ENCODE results near the gene CHST13. TPM values are rescaled to one million over a fixed set of nuclear protein-coding genes. Genes with fewer than 3 reads are reported as not detected.

CHST13 gene
- total RNA-seq, 1 experiment from 2014 or later, result 0.91 TPM

GRCh38 chr3:126501054-126501453 is 22.9 kb upstream of the CHST13 start:
- ATAC-seq, result no peak
- intact Hi-C loops (cut with micrococcal nuclease), result no loop called here
- RAD21 ChIA-PET (ENCODE audit: low non-redundant PET in 1 of 2, low total read pairs in 2 of 2, uncharacterized antibody in 2 of 2, unreplicated experiment in 2 of 2), result no interaction called here
- no peak overlapping the region for H3K4me3 ChIP-seq (replicated peaks in 1 of 2; ENCODE audit: low read depth in 1 of 2, low read length in 2 of 2)
- no peak overlapping the region for H3K27ac ChIP-seq (ENCODE audit: low read depth, low read length)
- no peaks in the 10 kb centered on the region for H3K36me3 ChIP-seq (ENCODE audit: control insufficient read depth in 1 of 2, insufficient read depth in 2 of 2, low read length in 2 of 2)
- POLR2A ChIA-PET, result no interaction called here
- H4K20me1 ChIP-seq (ENCODE audit: insufficient read depth), result no peaks in the 10 kb centered on the region
- H3K9me2 ChIP-seq (ENCODE audit: insufficient read depth), result no peaks in the 10 kb centered on the region
- H3K9me3 ChIP-seq (ENCODE audit: control insufficient read depth in 1 of 2, insufficient read depth in 1 of 2, low read depth in 1 of 2, low read length in 2 of 2), result no peaks in the 10 kb centered on the region
- no peak overlapping the region for H3K4me2 ChIP-seq (ENCODE audit: low read length)
- TF ChIP-seq, protein P1, sequence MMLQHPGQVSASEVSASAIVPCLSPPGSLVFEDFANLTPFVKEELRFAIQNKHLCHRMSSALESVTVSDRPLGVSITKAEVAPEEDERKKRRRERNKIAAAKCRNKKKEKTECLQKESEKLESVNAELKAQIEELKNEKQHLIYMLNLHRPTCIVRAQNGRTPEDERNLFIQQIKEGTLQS (IDR thresholded peaks at IDR 0.05), result no peak
- H2AFZ ChIP-seq (ENCODE audit: low read depth, low read length, poor library complexity, severe bottlenecking), result no peak overlapping the region
- no peak overlapping the region for H3K9ac ChIP-seq (ENCODE audit: low read length)
- peaks cover 7% of the 10 kb centered on the region; the same call in 1 of the 2 replicates for H3K27me3 ChIP-seq (ENCODE audit: insufficient read depth, low read length)
- CTCF ChIA-PET, result no interaction called here
- no TSS peak for BruUV-seq (replicated peaks)
- no peak for DNase-seq (ENCODE audit: low read depth, low spot score)
- H3K4me1 ChIP-seq (ENCODE audit: control insufficient read depth in 1 of 2, insufficient read depth in 2 of 2, low read length in 2 of 2), result no peaks in the 10 kb centered on the region
- no peaks in the 10 kb centered on the region for H3K79me2 ChIP-seq (ENCODE audit: insufficient read depth, low read length)

GRCh38 chr3:126501736-126502135 is 22.2 kb upstream of the CHST13 start:
- H3K9me2 ChIP-seq (ENCODE audit: insufficient read depth), result no peaks in the 10 kb centered on the region
- no peak overlapping the region for H2AFZ ChIP-seq (ENCODE audit: low read depth, low read length, poor library complexity, severe bottlenecking)
- intact Hi-C loops (cut with micrococcal nuclease), result no loop called here
- H3K27me3 ChIP-seq (ENCODE audit: insufficient read depth, low read length), result peaks cover 7% of the 10 kb centered on the region; the same call in 1 of the 2 replicates
- DNase-seq (ENCODE audit: low read depth, low spot score) (no peak), ATAC-seq (no peak)
- H3K4me2 ChIP-seq (ENCODE audit: low read length), result no peak overlapping the region
- BruUV-seq (replicated peaks), result no TSS peak
- no peaks in the 10 kb centered on the region for H3K79me2 ChIP-seq (ENCODE audit: insufficient read depth, low read length)
- no peak overlapping the region for H3K4me3 ChIP-seq (replicated peaks in 1 of 2; ENCODE audit: low read depth in 1 of 2, low read length in 2 of 2)
- no peaks in the 10 kb centered on the region for H4K20me1 ChIP-seq (ENCODE audit: insufficient read depth)
- H3K4me1 ChIP-seq (ENCODE audit: control insufficient read depth in 1 of 2, insufficient read depth in 2 of 2, low read length in 2 of 2), result no peaks in the 10 kb centered on the region
- ChIA-PET POLR2A (no interaction called here), RAD21 (ENCODE audit: low non-redundant PET in 1 of 2, low total read pairs in 2 of 2, uncharacterized antibody in 2 of 2, unreplicated experiment in 2 of 2) (no interaction called here), CTCF (no interaction called here)
- no peak overlapping the region for H3K9ac ChIP-seq (ENCODE audit: low read length)
- H3K27ac ChIP-seq (ENCODE audit: low read depth, low read length), result no peak overlapping the region
- no peak for TF ChIP-seq EZH2 (IDR thresholded peaks at IDR 0.05)
- H3K9me3 ChIP-seq (ENCODE audit: control insufficient read depth in 1 of 2, insufficient read depth in 1 of 2, low read depth in 1 of 2, low read length in 2 of 2), result no peaks in the 10 kb centered on the region
- H3K36me3 ChIP-seq (ENCODE audit: control insufficient read depth in 1 of 2, insufficient read depth in 2 of 2, low read length in 2 of 2), result no peaks in the 10 kb centered on the region

- Histone ChIP-seq H3K9me3 (ENCODE audit: control insufficient read depth in 1 of 2, insufficient read depth in 1 of 2, low read depth in 1 of 2, low read length in 2 of 2) (no peaks in the 10 kb centered on the region), H3K4me3 (replicated peaks in 1 of 2; ENCODE audit: low read depth in 1 of 2, low read length in 2 of 2) (no peak overlapping the region), H3K9me2 (ENCODE audit: insufficient read depth) (no peaks in the 10 kb centered on the region), H4K20me1 (ENCODE audit: insufficient read depth) (no peaks in the 10 kb centered on the region), H3K27me3 (ENCODE audit: insufficient read depth, low read length) (peaks cover 7% of the 10 kb centered on the region; the same call in 1 of the 2 replicates), H3K9ac (ENCODE audit: low read length) (no peak overlapping the region), H3K4me2 (ENCODE audit: low read length) (no peak overlapping the region), H3K27ac (ENCODE audit: low read depth, low read length) (no peak overlapping the region), H2AFZ (ENCODE audit: low read depth, low read length, poor library complexity, severe bottlenecking) (no peak overlapping the region), H3K36me3 (ENCODE audit: control insufficient read depth in 1 of 2, insufficient read depth in 2 of 2, low read length in 2 of 2) (no peaks in the 10 kb centered on the region), H3K4me1 (ENCODE audit: control insufficient read depth in 1 of 2, insufficient read depth in 2 of 2, low read length in 2 of 2) (no peaks in the 10 kb centered on the region), H3K79me2 (ENCODE audit: insufficient read depth, low read length) (no peaks in the 10 kb centered on the region)
- ChIA-PET POLR2A (no interaction called here), RAD21 (ENCODE audit: low non-redundant PET in 1 of 2, low total read pairs in 2 of 2, uncharacterized antibody in 2 of 2, unreplicated experiment in 2 of 2) (no interaction called here), CTCF (no interaction called here)
- no peak for TF ChIP-seq EGR1 (IDR thresholded peaks at IDR 0.05; ENCODE audit: low read depth)
- TF ChIP-seq, protein P2, sequence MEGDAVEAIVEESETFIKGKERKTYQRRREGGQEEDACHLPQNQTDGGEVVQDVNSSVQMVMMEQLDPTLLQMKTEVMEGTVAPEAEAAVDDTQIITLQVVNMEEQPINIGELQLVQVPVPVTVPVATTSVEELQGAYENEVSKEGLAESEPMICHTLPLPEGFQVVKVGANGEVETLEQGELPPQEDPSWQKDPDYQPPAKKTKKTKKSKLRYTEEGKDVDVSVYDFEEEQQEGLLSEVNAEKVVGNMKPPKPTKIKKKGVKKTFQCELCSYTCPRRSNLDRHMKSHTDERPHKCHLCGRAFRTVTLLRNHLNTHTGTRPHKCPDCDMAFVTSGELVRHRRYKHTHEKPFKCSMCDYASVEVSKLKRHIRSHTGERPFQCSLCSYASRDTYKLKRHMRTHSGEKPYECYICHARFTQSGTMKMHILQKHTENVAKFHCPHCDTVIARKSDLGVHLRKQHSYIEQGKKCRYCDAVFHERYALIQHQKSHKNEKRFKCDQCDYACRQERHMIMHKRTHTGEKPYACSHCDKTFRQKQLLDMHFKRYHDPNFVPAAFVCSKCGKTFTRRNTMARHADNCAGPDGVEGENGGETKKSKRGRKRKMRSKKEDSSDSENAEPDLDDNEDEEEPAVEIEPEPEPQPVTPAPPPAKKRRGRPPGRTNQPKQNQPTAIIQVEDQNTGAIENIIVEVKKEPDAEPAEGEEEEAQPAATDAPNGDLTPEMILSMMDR (IDR thresholded peaks at IDR 0.05 in 2 of 3, conservative IDR thresholded peaks at IDR 0.05 in 1 of 3; ENCODE audit: borderline replicate concordance in 1 of 3, insufficient read depth in 1 of 3, low read depth in 2 of 3, low read length in 2 of 3), result no peak
- TF ChIP-seq CEBPB (IDR thresholded peaks at IDR 0.05; ENCODE audit: low read depth), result no peak
- TF ChIP-seq ELF1 (IDR thresholded peaks at IDR 0.05; ENCODE audit: borderline replicate concordance, low read depth), result no peak
- TF ChIP-seq MAX (IDR thresholded peaks at IDR 0.05), result no peak
- TF ChIP-seq ZNF274 (IDR thresholded peaks at IDR 0.05; ENCODE audit: low read depth, low read length), result no peak
- TF ChIP-seq EZH2phosphoT487 (IDR thresholded peaks at IDR 0.05; ENCODE audit: borderline replicate concordance), result no peak
- no peak for TF ChIP-seq ZFX (IDR thresholded peaks at IDR 0.05)
- TF ChIP-seq CBX3 (IDR thresholded peaks at IDR 0.05; ENCODE audit: low read depth), result no peak
- no peak for TF ChIP-seq TCF7L2 (IDR thresholded peaks at IDR 0.05; ENCODE audit: borderline replicate concordance, extremely low read depth, insufficient read depth, insufficient read length)
- TF ChIP-seq RAD21 (IDR thresholded peaks at IDR 0.05; ENCODE audit: low read depth), result no peak
- ATAC-seq, result no peak
- BruUV-seq (replicated peaks), result no TSS peak
- intact Hi-C loops (cut with micrococcal nuclease), result no loop called here
- DNase-seq (ENCODE audit: low read depth, low spot score), result no peak
These were observed 21.3 kb upstream of the CHST13 start for GRCh38 chr3:126502656-126503055.

Data from HCT116 (cell line).